Measurements from ENCODE around the gene CGB1.
"Not testable (repeated sequence)": the region's sequence is repeated elsewhere in the genome, so short reads cannot be mapped to it uniquely, and the experiment has no call there.

Gene CGB1

DNA sequence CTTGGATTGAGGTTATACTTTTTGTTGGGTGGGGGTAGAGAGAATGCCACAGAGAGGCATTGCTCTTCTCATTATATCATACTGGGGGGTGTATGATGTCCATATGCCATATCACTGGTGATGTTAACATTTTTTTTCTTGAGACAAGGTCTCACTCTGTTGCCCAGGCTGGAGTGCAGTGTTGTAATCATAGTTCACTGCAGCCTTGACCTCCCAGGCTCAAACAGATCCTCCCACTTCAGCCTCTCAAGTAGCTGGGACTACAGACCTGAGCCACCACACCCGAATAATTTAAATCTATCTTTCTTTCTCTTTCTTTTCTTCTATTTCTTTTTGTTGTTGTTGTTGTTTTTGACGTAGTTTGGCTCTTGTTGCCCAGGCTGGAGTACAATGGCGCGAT lies 43.7 kb upstream of the CGB1 start:
- DNase-seq: no peak
- ATAC-seq (ENCODE audit: insufficient read depth, low read depth): no peak

DNA sequence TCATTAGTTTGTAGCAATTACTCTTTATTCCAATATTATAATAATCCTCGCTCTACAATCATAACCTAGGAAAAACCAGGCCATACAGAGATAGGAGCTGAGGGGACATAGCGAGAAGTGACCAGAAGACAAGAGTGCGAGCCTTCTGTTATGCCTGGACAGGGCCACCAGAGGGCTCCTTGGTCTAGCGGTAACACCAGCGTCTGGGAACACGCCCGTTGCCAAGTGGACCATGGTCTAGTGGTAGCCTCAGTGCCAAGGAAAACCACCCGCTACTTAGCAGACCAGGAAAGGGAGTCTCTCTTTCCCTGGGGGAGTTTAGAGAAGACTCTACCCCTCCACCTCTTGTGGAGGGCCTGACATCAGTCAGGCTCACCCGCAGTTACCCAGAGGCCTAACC lies 38.2 kb upstream of the CGB1 start:
- H3K27ac ChIP-seq (ENCODE audit: low read length); DNase-seq; H4K20me1 ChIP-seq (ENCODE audit: insufficient read depth, low read length); H3K36me3 ChIP-seq (ENCODE audit: insufficient read depth, low read length); H3K9ac ChIP-seq (ENCODE audit: low read depth, low read length); H3K9me3 ChIP-seq (ENCODE audit: insufficient read depth, low read length, severe bottlenecking); H3K27me3 ChIP-seq (ENCODE audit: insufficient read depth, low read length, poor library complexity); H3K4me2 ChIP-seq (ENCODE audit: insufficient read depth, low read length); H3K4me1 ChIP-seq (ENCODE audit: insufficient read depth, low read length); ATAC-seq (ENCODE audit: insufficient read depth, low read depth); H2AFZ ChIP-seq (ENCODE audit: low read depth, low read length); H3K4me3 ChIP-seq (ENCODE audit: low read depth in 1 of 2, low read length in 2 of 2); H3K79me2 ChIP-seq (ENCODE audit: insufficient read depth, low read length): not testable (repeated sequence)
- TF ChIP-seq, protein P1, sequence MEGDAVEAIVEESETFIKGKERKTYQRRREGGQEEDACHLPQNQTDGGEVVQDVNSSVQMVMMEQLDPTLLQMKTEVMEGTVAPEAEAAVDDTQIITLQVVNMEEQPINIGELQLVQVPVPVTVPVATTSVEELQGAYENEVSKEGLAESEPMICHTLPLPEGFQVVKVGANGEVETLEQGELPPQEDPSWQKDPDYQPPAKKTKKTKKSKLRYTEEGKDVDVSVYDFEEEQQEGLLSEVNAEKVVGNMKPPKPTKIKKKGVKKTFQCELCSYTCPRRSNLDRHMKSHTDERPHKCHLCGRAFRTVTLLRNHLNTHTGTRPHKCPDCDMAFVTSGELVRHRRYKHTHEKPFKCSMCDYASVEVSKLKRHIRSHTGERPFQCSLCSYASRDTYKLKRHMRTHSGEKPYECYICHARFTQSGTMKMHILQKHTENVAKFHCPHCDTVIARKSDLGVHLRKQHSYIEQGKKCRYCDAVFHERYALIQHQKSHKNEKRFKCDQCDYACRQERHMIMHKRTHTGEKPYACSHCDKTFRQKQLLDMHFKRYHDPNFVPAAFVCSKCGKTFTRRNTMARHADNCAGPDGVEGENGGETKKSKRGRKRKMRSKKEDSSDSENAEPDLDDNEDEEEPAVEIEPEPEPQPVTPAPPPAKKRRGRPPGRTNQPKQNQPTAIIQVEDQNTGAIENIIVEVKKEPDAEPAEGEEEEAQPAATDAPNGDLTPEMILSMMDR (IDR thresholded peaks at IDR 0.05; ENCODE audit: borderline replicate concordance, extremely low read depth, low read length, poor library complexity, severe bottlenecking): peak; percentile 41

More for the DNA sequence above, 43.7 kb upstream of the CGB1 start:
- Histone ChIP-seq H3K4me2 (ENCODE audit: insufficient read depth, low read length) (no peak overlapping the region), H3K79me2 (ENCODE audit: insufficient read depth, low read length) (peaks cover 5% of the 10 kb centered on the region), H3K27me3 (ENCODE audit: insufficient read depth, low read length, poor library complexity) (no peaks in the 10 kb centered on the region), H3K9ac (ENCODE audit: low read depth, low read length) (no peak overlapping the region), H3K27ac (ENCODE audit: low read length) (no peak overlapping the region), H2AFZ (ENCODE audit: low read depth, low read length) (no peak overlapping the region; the same call in 1 of the 2 replicates), H3K4me3 (ENCODE audit: low read depth in 1 of 2, low read length in 2 of 2) (no peak overlapping the region), H4K20me1 (ENCODE audit: insufficient read depth, low read length) (no peaks in the 10 kb centered on the region), H3K4me1 (ENCODE audit: insufficient read depth, low read length) (peaks cover 8% of the 10 kb centered on the region), H3K9me3 (ENCODE audit: insufficient read depth, low read length, severe bottlenecking) (no peaks in the 10 kb centered on the region), H3K36me3 (ENCODE audit: insufficient read depth, low read length) (no peaks in the 10 kb centered on the region; the same call in 1 of the 2 replicates)
- no peak for TF ChIP-seq EZH2 (IDR thresholded peaks at IDR 0.05; ENCODE audit: borderline replicate concordance, low read depth, low read length, severe bottlenecking)
- TF ChIP-seq, protein P1 (IDR thresholded peaks at IDR 0.05; ENCODE audit: borderline replicate concordance, extremely low read depth, low read length, poor library complexity, severe bottlenecking): no peak

DNA sequence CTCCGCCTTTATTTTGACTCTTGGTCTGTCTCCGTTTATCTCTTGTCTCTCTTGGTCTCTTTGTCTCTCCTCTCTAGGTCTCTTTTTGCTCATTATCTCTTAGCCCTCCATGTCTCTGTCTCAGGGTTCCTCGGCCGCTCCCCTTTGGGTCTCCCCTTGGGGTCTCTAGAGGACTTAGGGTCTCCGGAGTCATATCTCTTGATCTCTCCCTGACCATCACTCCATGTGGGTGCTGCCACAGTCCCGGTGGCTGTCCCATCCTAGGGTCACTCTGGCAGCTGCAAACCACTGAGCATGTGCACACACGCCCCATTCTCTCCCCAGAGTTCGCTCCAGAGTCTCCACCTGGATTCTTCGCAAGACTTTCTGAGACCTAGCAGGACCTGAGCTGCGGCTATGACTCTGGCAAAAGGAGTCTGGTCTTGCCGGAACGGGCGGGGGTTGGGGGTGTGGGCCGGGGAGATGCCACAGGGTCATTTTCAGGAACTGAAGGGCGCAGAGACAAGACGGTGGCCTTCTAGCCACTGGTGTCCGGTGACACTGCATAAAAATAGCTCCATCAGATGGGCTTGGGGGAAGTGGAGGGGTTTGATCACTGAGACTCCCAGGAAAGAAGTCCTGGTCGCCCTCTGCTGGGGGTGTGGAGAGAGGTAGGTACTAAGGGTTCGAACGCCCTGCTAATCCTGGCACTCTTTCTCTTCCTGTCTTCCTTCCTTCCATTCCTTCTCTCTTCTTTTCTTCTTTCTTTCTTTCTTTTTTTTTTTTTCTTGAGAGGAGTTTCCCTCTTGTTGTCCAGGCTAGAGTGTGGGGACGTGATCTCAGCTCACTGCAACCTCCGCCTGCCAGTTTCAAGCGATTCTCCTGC lies 37.1 kb upstream of the CGB1 start:
- no peaks in the 10 kb centered on the region for H3K4me1 ChIP-seq (ENCODE audit: insufficient read depth, low read length)
- no peaks in the 10 kb centered on the region for H3K36me3 ChIP-seq (ENCODE audit: insufficient read depth, low read length)
- TF ChIP-seq, protein P1 (IDR thresholded peaks at IDR 0.05; ENCODE audit: borderline replicate concordance, extremely low read depth, low read length, poor library complexity, severe bottlenecking): peak; percentile 58
- no peak for TF ChIP-seq EZH2 (IDR thresholded peaks at IDR 0.05; ENCODE audit: borderline replicate concordance, low read depth, low read length, severe bottlenecking)
- DNase-seq: peak; percentile 34
- H3K27me3 ChIP-seq (ENCODE audit: insufficient read depth, low read length, poor library complexity): no peaks in the 10 kb centered on the region
- no peaks in the 10 kb centered on the region for H3K9me3 ChIP-seq (ENCODE audit: insufficient read depth, low read length, severe bottlenecking)
- H3K27ac ChIP-seq (ENCODE audit: low read length): no peak overlapping the region
- no peaks in the 10 kb centered on the region for H4K20me1 ChIP-seq (ENCODE audit: insufficient read depth, low read length)
- no peak overlapping the region for H3K9ac ChIP-seq (ENCODE audit: low read depth, low read length)
- H3K4me3 ChIP-seq (ENCODE audit: low read depth in 1 of 2, low read length in 2 of 2): no peak overlapping the region
- no peak overlapping the region for H3K4me2 ChIP-seq (ENCODE audit: insufficient read depth, low read length)
- H2AFZ ChIP-seq (ENCODE audit: low read depth, low read length): no peak overlapping the region
- ATAC-seq (ENCODE audit: insufficient read depth, low read depth): no peak
- H3K79me2 ChIP-seq (ENCODE audit: insufficient read depth, low read length): no peaks in the 10 kb centered on the region

All from DND-41 (cell line).